Activated naive CD8-positive, alpha-beta T cell treated with anti-CD3 and anti-CD28 coated beads, Interleukin-2, amount 10 ng/mL, durations not matched to agents 7 days and 5 days (primary cell): ENCODE data around the gene TPSAB1. TPM values are rescaled to one million over a fixed set of nuclear protein-coding genes. Genes with fewer than 3 reads are reported as not detected.
"Not testable (repeated sequence)": the region's sequence is repeated elsewhere in the genome, so short reads cannot be mapped to it uniquely, and the experiment has no call there.

ENCODE experiments used
- ATAC-seq: fragments of 150-1000 bp; cut with Tn5 transposase; one replicate; pipeline ENCODE4 v1.10.0; 2021; ENCODE audit warnings: low read depth, moderate library complexity
- POLR2A ChIA-PET: fragments of 350-600 bp; sonication (Branson Sonifier 250); formaldehyde crosslinking; loops from one replicate; lab custom pipeline; 2021; ENCODE audit warnings: antibody characterized with exemption; lab: Charles Lee
- DNase-seq: peaks from one replicate; pipeline ENCODE4 v3.0.0; 2021
- H3K27ac Mint-ChIP-seq: one replicate; pipeline ENCODE4 v1.8.0; 2022; ENCODE audit warnings: mild to moderate bottlenecking, mixed read lengths
- H3K27me3 Mint-ChIP-seq: one replicate; pipeline ENCODE4 v1.8.0; 2022; ENCODE audit warnings: mild to moderate bottlenecking, moderate library complexity, mixed read lengths
- H3K36me3 Mint-ChIP-seq: one replicate; pipeline ENCODE4 v1.8.0; 2021; ENCODE audit warnings: mild to moderate bottlenecking, mixed read lengths
- H3K4me1 Mint-ChIP-seq: one replicate; pipeline ENCODE4 v1.8.0; 2021; ENCODE audit warnings: mixed read lengths
- H3K4me3 Mint-ChIP-seq: one replicate; pipeline ENCODE4 v1.8.0; 2022; ENCODE audit warnings: mild to moderate bottlenecking, moderate library complexity, mixed read lengths
- H3K9me3 Mint-ChIP-seq: one replicate; pipeline ENCODE4 v1.8.0; 2021; ENCODE audit warnings: mixed read lengths
- total RNA-seq, 2 experiments: library from RNA; stranded (reverse); gene quantifications; one replicate each; pipeline ENCODE4 v1.2.3, GENCODE V29; 2021

Gene TPSAB1
- total RNA-seq, 2 experiments from 2014 or later = not detected

- ATAC-seq, POLR2A ChIA-PET, DNase-seq: not testable (repeated sequence)
Measured at GRCh38 chr16:1238909-1239308, 1.6 kb upstream of the TPSAB1 start.

DNA sequence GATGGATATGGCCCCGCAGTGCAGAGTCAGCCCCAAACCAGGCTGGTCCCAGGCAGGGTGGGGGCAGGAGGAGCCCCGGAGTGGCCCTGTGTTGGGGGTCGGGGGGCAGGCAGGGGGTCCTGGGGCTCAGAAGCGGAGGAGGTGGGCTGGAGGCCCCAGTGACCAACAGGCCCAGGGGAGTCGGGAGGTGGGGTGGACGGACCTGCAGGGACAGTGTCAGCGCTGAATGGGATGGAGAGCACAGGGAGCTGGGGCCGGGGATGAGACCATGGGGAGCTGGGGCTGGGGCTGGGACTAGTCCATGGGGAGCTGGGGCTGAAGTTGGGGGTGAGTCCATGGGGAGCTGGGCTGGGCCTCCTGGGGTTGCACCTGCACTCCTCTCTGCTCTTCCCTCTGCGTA lies 930 bp upstream of the TPSAB1 start:
- H3K4me1 Mint-ChIP-seq, H3K4me3 Mint-ChIP-seq, H3K27ac Mint-ChIP-seq, ATAC-seq, H3K27me3 Mint-ChIP-seq, POLR2A ChIA-PET, DNase-seq, H3K36me3 Mint-ChIP-seq, H3K9me3 Mint-ChIP-seq: not testable (repeated sequence)

More at GRCh38 chr16:1238909-1239308, 1.6 kb upstream of the TPSAB1 start:
- not testable (repeated sequence) for H3K4me1 Mint-ChIP-seq, H3K27me3 Mint-ChIP-seq, H3K4me3 Mint-ChIP-seq, H3K27ac Mint-ChIP-seq, H3K36me3 Mint-ChIP-seq, H3K9me3 Mint-ChIP-seq

GRCh38 chr16:1241081-1241480 lies 576 bp downstream of the TPSAB1 start:
- H3K27me3 Mint-ChIP-seq, ATAC-seq, H3K4me3 Mint-ChIP-seq, H3K9me3 Mint-ChIP-seq, H3K4me1 Mint-ChIP-seq, H3K36me3 Mint-ChIP-seq, H3K27ac Mint-ChIP-seq, DNase-seq, POLR2A ChIA-PET: not testable (repeated sequence)

DNA sequence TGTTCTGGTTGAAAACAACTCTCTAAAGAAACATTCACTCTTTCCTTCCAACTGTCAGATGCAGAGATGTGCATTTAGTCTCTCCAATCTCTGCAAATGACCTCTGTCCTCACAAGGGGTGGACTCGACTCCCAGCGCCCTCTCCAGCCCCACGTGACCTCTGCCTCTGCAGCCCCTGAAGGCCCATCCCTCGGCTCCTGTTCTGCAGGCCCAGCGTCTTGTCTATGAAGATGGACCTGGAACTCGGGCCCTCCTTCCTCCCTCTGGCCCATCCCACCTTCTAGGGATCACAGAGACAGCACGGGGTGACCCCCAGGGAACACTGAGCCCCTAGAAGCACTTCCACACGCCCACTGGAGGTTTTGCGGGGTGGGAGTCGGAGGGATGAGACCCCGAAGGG lies 2.9 kb downstream of the TPSAB1 start:
- DNase-seq, H3K4me3 Mint-ChIP-seq, H3K9me3 Mint-ChIP-seq, H3K36me3 Mint-ChIP-seq, POLR2A ChIA-PET, ATAC-seq, H3K27me3 Mint-ChIP-seq, H3K27ac Mint-ChIP-seq, H3K4me1 Mint-ChIP-seq: not testable (repeated sequence)

- H3K27ac Mint-ChIP-seq, H3K27me3 Mint-ChIP-seq, H3K9me3 Mint-ChIP-seq, H3K36me3 Mint-ChIP-seq, POLR2A ChIA-PET, DNase-seq, H3K4me1 Mint-ChIP-seq, ATAC-seq, H3K4me3 Mint-ChIP-seq: not testable (repeated sequence)
Measured at GRCh38 chr16:1243907-1244850, 3.7 kb downstream of the TPSAB1 start.

GRCh38 chr16:1244881-1245280 lies 4.4 kb downstream of the TPSAB1 start:
- Mint-ChIP-seq H3K4me1 (no peaks in the 10 kb centered on the region), H3K27ac (no peak overlapping the region), H3K9me3 (no peaks in the 10 kb centered on the region), H3K36me3 (no peaks in the 10 kb centered on the region), H3K27me3 (peaks cover 2% of the 10 kb centered on the region), H3K4me3 (no peak overlapping the region)
- ATAC-seq (no peak), DNase-seq (no peak)
- POLR2A ChIA-PET = no interaction called here

GRCh38 chr16:1245452-1246020 lies 5.0 kb downstream of the TPSAB1 start:
- Mint-ChIP-seq H3K27ac (no peak overlapping the region), H3K36me3 (no peaks in the 10 kb centered on the region), H3K4me3 (no peak overlapping the region), H3K27me3 (peaks cover 2% of the 10 kb centered on the region), H3K9me3 (no peaks in the 10 kb centered on the region), H3K4me1 (no peaks in the 10 kb centered on the region)
- no peak for DNase-seq
- POLR2A ChIA-PET = no interaction called here
- no peak for ATAC-seq

GRCh38 chr16:1247903-1248537 lies 7.5 kb downstream of the TPSAB1 start:
- DNase-seq, H3K27me3 Mint-ChIP-seq, H3K9me3 Mint-ChIP-seq, H3K4me3 Mint-ChIP-seq, H3K4me1 Mint-ChIP-seq, POLR2A ChIA-PET, ATAC-seq, H3K27ac Mint-ChIP-seq, H3K36me3 Mint-ChIP-seq: not testable (repeated sequence)

GRCh38 chr16:1249031-1249755 lies 8.7 kb downstream of the TPSAB1 start:
- not testable (repeated sequence) for DNase-seq

DNA sequence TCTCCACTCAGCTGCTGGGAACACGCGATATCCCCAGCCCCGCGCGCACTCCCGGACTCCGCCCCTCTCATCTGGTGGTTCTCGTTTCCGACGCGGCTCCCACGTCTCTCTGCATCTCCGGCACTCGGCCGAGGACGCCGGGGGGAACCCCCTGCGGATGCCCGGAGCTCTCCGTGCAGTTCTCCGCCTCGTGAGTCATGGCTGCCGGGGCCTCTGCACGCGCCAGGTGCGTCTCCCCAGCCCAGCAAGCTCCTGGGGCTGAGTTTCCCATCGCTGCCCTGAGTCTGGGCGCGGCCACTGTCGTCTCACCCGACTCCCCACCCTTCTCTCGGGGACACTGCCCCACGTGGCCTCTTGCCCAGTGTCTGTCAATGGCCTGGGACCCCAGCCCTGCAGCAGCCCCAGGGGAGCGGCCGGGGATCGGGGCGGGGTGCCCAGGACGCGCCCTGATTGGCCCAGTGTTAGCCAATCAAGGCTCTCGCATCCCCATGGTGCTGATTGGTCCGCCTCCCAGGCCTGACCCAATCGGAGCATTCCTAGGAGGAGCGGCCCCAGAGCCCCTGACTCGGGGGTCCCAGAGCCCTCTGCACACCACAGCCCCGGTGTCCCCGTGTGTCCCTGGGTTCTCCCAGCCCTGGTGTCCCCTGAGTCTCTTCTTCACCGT lies 13.3 kb downstream of the TPSAB1 start:
- H3K27ac Mint-ChIP-seq, H3K4me3 Mint-ChIP-seq, H3K4me1 Mint-ChIP-seq, DNase-seq, H3K36me3 Mint-ChIP-seq, POLR2A ChIA-PET, H3K9me3 Mint-ChIP-seq, ATAC-seq, H3K27me3 Mint-ChIP-seq: not testable (repeated sequence)

More at GRCh38 chr16:1249031-1249755, 8.7 kb downstream of the TPSAB1 start:
- H3K4me1 Mint-ChIP-seq, POLR2A ChIA-PET, H3K36me3 Mint-ChIP-seq, H3K27ac Mint-ChIP-seq, H3K9me3 Mint-ChIP-seq, H3K27me3 Mint-ChIP-seq, H3K4me3 Mint-ChIP-seq: not testable (repeated sequence)
- ATAC-seq = peak; percentile 51

DNA sequence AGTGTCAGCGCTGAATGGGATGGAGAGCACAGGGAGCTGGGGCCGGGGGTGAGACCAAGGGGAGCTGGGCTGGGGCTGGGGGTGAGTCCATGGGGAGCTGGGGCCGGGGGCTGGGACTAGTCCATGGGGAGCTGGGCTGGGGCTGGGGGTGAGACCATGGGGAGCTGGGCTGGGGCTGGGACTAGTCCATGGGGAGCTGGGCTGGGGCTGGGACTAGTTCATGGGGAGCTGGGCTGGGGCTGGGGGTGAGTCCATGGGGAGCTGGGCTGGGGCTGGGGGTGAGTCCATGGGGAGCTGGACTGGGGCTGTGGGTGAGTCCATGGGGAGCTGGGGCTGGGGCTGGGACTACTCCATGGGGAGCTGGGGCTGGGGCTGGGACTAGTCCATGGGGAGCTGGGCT lies 14.3 kb downstream of the TPSAB1 start:
- H3K4me3 Mint-ChIP-seq, H3K9me3 Mint-ChIP-seq, H3K27me3 Mint-ChIP-seq, DNase-seq, H3K27ac Mint-ChIP-seq, POLR2A ChIA-PET, ATAC-seq, H3K4me1 Mint-ChIP-seq, H3K36me3 Mint-ChIP-seq: not testable (repeated sequence)

GRCh38 chr16:1255276-1256122 lies 15.0 kb downstream of the TPSAB1 start, which contains the start of gene TPSD1:
Gene TPSD1, plus strand, starts transcription at chr16:1256069. Its CDS starts 212 bp downstream, at chr16:1256281.
- H3K27me3 Mint-ChIP-seq, H3K9me3 Mint-ChIP-seq, POLR2A ChIA-PET, H3K27ac Mint-ChIP-seq, DNase-seq, H3K36me3 Mint-ChIP-seq, H3K4me1 Mint-ChIP-seq, ATAC-seq, H3K4me3 Mint-ChIP-seq: not testable (repeated sequence)
